ENCODE results near the gene ARHGAP33.

The ARHGAP33 gene

DNA sequence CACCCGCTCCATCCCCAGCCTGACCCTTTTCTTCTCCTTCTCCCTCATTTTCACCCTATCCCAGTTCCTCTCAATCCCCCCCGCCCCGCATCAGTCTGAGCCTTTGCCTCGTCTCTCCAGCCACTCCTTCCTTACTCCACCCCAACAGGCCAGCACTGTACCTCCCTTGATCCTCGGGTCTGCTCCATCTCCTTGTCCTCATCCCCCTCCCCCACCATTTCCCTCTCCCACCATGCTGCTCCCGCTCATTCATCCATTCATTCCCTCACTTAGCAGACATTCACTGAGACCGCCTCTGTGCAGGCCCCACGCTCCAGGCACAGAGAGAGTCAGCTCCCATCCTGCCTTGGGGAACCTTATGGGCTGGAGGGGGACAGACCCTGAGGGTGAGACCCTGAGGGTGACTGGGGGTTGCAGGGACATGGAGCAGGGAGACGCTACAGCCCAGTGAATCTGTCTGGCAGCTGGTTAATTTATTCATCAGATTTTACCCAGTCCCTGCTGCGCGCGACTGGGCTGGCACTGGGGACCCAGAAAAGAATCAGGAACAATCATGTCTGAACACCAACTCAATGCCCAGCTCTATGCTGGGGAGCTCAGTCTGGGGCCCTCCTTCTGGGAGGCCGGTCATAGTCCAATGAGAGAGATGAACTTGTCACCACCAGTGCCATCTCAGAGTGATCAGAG lies 881 bp downstream of the ARHGAP33 start:
- in situ Hi-C loops (cut with MboI; ENCODE audit: low sequenced_read_pairs): no loop called here

DNA sequence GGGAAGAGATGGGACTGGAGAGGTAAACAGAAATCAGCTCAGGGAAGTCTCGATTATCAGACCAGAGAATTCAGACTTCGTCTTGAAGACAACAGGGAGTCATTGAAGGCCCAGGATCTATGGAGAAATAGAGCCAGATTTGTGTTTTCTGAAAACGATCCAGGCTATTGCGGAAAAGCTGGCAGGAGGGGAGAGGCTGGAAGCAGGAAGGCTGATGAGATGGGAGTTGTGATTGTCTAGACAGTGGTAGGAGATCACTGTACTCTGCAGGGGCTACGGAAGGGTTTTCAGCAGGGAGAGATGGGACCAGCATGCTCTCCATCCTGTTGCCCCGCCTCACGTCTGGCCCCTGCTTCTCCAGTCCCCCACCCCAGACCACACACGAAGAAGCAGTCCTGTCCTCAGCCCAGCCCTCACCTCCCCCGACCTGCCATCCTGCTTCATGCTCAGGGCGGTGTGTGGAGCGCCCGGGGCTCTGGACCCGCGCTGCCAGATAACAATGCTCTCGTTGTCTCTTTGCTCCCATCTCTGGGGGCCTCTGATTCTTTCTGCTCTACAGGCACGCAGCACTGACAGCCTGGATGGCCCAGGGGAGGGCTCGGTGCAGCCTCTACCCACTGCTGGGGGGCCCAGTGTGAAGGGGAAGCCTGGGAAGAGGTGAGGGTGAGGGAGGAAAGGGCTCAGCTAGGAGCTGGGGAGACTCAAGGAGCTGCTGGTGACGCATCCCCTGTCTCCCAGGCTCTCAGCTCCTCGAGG lies 1.9 kb downstream of the ARHGAP33 start:
- in situ Hi-C loops (cut with MboI; ENCODE audit: low sequenced_read_pairs): no loop called here

DNA sequence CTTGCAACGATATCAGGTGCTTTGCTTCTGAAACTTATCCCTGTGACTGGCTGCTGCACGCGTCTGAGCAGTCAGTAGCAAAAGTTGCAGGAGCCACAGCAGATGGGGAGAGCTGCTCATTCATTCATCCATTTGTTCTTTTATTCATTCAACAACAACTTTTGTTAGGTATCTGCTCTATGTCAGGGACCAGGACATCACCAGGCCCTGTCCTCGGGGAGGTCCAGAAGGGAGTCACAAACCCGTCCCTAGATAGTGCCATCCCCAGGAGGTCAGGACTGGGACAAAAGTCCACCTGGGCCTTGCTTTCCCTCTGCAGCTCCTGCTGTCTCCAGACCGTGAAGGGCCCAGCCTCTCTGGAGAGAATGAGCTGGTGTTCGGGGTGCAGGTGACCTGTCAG lies 2.6 kb downstream of the ARHGAP33 start:
- in situ Hi-C loops (cut with MboI; ENCODE audit: low sequenced_read_pairs): no loop called here

DNA sequence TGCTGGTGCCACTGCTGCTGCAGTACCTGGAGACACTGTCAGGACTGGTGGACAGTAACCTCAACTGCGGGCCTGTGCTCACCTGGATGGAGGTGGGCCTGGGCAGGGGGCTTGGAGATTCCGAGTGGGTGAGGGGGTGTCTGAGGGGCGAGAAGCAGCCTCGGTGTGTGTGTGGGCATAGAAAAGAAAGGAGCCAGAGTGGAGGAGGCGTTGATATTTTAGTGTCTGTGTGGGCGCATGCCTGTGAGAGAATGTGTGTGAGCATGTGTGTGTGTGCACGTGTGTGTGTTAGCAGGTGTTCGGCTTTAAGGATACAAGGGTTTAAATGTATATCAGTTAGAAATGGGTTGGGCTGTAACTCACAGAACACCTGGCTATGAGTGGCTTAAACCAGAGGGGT lies 3.7 kb downstream of the ARHGAP33 start:
- in situ Hi-C loops (cut with MboI; ENCODE audit: low sequenced_read_pairs): no loop called here

DNA sequence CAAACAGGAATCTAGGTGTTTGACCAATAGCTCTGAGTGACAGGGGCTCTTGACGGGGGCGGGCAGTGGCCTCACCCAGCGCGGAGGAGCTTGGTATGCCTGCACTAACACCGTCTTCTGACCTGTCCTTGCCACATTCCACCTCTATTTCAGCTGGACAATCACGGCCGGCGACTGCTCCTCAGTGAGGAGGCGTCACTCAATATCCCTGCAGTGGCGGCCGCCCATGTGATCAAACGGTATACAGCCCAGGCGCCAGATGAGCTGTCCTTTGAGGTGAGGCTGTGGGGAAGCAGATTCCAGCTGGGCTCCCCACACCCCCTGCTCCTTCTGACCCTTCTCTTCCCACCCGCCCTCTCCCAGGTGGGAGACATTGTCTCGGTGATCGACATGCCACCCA lies 4.7 kb downstream of the ARHGAP33 start:
- in situ Hi-C loops (cut with MboI; ENCODE audit: low sequenced_read_pairs): no loop called here

DNA sequence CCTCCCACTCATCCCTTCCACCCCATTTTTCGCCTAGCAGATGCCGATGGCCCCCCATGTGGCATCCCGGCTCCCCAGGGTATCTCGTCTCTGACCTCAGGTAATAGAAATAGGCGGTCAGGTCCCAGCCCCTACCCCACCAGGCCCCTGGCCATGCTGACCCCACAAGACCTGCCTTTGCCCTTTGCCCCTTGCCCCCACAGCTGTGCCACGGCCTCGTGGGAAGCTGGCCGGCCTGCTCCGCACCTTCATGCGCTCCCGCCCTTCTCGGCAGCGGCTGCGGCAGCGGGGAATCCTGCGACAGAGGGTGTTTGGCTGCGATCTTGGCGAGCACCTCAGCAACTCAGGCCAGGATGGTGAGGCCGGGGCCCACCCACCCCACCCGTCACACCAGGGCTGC lies 5.4 kb downstream of the ARHGAP33 start:
- in situ Hi-C loops (cut with MboI; ENCODE audit: low sequenced_read_pairs): no loop called here

DNA sequence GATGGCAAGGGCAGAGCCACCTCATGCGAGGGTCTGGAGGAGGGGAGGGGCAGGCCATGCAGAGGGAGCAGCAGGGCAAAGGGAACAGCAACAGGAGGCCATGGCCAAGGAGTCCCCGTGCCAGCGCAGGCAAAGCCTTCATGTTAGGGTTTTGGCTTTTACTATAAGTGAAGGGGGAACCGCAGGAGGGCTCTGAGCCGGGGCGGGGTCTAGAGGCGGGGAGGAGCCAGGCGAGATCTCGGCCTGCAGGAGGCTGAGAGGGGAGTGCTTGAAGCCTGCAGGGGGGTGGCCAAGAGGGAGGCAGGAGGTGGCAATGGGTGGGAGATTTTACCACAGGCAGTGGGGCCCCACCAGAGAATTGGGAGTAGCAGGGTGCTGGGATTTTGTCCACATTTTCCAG lies 6.3 kb downstream of the ARHGAP33 start:
- in situ Hi-C loops (cut with MboI; ENCODE audit: low sequenced_read_pairs): no loop called here

DNA sequence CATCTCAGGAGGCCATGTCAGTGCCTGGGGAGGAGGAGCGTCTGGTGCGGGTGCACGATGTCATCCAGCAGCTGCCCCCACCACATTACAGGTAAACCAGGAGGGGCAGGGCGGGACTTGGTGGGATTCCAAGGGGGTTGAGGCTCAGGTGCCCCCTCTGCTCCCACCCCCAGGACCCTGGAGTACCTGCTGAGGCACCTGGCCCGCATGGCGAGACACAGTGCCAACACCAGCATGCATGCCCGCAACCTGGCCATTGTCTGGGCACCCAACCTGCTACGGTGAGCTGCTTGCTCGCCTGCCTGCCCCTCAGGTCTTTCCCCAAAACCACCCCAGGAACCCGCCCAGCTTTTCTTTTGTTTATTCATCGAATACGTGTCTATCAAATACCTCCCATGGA lies 7.2 kb downstream of the ARHGAP33 start:
- in situ Hi-C loops (cut with MboI; ENCODE audit: low sequenced_read_pairs): no loop called here

DNA sequence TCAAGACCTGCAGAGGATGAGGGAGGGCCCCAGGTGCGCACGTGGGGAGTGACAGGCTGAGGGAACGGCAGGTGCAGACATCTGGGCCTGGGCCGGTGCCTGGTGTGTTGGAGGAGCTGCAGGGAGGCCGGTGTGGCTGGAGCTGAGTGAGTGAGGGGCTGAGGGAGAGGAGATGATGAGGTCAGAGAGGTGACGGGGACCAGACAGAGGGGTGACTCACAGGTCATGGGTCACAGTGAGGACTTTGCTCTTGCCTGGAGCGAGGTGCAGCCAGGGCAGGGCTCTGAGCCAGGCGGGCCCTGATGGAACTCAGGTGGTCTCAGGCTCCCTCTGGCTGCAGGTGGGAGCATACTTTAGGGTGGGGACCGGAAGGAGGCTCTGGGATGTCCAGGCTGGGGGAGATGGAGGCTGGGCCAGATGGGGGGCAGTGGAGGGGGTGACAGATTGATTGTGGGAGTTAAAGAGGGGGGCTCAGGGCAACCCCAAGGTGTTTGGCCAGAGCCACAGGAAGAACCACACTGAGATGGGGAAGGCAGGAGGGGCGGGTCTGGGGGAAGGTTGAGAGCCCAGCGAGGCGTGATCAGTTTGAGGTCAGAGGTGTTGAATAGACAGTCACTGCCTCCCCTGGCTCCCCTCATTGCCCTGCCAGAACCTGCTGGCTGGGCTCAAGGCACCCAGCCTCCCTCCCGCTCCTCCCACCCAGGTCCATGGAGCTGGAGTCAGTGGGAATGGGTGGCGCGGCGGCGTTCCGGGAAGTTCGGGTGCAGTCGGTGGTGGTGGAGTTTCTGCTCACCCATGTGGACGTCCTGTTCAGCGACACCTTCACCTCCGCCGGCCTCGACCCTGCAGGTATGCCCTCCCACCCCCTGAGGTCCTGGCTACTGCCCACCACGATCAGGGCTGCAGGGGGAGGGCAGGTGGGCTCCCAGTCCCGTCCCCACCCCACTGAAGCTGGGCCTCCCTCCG lies 8.4 kb downstream of the ARHGAP33 start:
- in situ Hi-C loops (cut with MboI; ENCODE audit: low sequenced_read_pairs): no loop called here

DNA sequence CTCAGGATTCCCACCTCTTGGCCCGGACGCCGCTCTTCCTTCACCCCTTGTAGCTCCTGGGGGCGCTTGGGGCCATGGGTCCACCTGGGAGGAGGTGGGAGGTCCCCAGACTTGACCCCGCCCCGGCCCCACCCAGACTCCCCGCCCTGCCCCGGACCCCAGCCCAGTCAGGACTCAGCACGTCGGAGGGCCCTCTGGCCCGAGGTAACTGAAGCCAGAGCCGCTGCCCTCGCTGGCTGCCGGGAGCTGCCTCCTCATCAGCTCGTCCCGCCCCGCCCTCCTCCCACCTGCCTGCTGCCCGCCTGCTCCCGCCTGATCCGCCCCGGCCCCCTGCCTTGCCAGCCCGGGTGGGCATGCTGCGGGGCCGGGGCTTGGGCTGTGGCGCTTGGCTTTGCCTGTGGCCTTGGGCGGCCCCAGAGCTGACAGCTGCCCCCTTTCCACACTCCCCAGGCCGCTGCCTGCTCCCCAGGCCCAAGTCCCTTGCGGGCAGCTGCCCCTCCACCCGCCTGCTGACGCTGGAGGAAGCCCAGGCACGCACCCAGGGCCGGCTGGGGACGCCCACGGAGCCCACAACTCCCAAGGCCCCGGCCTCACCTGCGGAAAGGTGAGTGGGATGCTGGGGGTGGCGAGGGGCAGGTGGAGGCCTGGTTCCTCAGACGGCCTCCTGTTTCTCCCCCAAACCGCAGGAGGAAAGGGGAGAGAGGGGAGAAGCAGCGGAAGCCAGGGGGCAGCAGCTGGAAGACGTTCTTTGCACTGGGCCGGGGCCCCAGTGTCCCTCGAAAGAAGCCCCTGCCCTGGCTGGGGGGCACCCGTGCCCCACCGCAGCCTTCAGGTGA lies 9.4 kb downstream of the ARHGAP33 start:
- in situ Hi-C loops (cut with MboI; ENCODE audit: low sequenced_read_pairs): no loop called here

DNA sequence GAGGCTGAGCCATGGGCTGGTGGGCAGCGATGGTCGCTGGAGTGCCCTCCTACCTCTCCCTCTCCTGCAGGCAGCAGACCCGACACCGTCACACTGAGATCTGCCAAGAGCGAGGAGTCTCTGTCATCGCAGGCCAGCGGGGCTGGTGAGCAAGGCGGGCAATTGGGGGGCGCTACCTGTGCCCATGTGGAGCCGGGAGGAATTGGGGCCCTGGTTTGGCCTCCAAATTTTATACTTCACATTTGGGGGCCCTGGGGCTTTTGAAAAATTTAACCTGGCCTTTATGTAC lies 9.9 kb downstream of the ARHGAP33 start:
- in situ Hi-C loops (cut with MboI; ENCODE audit: low sequenced_read_pairs): no loop called here

DNA sequence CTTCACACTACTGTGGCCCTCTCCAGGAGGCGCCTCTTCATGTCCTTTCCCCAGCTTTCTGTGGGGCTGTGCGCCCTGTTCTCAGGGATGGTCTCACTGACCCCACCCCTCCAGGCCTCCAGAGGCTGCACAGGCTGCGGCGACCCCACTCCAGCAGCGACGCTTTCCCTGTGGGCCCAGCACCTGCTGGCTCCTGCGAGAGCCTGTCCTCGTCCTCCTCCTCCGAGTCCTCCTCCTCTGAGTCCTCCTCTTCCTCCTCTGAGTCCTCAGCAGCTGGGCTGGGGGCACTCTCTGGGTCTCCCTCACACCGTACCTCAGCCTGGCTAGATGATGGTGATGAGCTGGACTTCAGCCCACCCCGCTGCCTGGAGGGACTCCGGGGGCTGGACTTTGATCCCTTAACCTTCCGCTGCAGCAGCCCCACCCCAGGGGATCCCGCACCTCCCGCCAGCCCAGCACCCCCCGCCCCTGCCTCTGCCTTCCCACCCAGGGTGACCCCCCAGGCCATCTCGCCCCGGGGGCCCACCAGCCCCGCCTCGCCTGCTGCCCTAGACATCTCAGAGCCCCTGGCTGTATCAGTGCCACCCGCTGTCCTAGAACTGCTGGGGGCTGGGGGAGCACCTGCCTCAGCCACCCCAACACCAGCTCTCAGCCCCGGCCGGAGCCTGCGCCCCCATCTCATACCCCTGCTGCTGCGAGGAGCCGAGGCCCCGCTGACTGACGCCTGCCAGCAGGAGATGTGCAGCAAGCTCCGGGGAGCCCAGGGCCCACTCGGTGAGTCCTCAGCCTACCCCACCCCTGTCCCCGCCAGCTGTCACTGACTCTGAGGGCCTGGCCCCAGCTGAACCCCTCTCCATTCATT lies 11.2 kb downstream of the ARHGAP33 start:
- in situ Hi-C loops (cut with MboI; ENCODE audit: low sequenced_read_pairs): no loop called here

DNA sequence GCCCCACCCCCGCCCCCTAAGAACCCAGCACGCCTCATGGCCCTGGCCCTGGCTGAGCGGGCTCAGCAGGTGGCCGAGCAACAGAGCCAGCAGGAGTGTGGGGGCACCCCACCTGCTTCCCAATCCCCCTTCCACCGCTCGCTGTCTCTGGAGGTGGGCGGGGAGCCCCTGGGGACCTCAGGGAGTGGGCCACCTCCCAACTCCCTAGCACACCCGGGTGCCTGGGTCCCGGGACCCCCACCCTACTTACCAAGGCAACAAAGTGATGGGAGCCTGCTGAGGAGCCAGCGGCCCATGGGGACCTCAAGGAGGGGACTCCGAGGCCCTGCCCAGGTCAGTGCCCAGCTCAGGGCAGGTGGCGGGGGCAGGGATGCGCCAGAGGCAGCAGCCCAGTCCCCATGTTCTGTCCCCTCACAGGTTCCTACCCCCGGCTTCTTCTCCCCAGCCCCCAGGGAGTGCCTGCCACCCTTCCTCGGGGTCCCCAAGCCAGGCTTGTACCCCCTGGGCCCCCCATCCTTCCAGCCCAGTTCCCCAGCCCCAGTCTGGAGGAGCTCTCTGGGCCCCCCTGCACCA lies 11.9 kb downstream of the ARHGAP33 start:
- in situ Hi-C loops (cut with MboI; ENCODE audit: low sequenced_read_pairs): no loop called here

DNA sequence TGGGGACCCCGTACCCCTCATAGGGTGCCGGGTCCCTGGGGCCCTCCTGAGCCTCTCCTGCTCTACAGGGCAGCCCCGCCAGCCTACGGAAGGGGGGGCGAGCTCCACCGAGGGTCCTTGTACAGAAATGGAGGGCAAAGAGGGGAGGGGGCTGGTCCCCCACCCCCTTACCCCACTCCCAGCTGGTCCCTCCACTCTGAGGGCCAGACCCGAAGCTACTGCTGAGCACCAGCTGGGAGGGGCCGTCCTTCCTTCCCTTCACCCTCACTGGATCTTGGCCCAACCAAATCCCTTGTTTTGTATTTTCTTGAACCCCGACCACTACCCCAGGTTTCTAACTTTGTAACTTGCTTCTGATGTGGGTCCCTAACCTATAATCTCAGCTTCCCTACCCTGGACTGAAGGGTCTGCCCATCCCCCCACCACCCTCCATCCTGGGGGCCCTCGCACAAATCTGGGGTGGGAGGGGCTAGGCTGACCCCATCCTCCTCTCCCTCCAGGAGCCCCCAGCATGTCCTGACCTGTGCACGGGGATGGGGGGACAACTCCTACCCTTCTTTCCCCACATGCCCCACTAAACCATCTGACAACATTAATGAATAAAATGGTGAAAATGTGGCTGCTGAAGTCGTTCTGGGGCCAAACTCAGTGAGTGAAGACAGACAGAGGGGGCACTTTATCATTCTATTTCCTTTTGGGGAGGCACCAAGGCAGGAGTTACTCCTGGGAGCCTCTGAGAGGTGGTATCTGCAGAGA lies 13.0 kb downstream of the ARHGAP33 start:
- in situ Hi-C loops (cut with MboI; ENCODE audit: low sequenced_read_pairs): no loop called here

DNA sequence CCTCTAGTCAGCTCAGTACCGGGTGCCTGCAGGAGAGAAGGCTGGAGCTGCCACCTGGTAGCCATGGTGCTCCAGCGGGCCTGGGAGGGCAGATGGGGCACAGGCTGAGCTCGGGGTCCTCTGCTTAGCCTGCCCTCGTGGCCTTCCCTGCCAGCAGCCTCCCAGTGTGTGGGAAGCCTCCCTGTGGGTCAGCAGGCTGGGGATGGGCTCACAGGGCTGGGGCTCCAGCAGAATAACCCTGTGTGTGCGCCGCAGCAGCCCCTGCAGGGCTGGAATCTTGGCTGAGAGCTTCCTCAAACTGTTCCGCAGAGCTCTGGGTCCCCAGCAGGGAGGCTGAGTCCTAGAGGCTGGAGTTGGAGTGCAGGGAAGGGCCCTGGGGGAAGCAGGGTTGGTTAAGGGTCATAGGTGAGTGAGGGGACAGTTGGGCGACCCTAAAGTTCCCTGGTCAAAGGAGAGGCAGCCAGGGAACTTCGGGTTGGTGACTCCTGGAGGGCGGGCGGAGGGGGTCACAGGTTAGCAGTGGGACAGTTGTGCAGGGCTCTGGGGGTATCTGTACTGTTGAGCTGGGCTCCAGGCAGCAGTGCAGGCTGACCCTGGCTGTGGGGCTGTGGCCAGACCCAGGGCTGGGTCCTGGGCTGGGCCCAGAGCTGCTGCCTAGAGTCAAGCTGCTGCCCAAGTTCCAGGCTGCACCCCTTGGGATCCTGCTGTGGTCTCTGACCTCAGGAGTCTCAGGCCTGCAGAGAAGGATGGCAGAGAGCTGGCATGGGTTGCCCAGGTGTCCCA lies 14.0 kb downstream of the ARHGAP33 start:
- in situ Hi-C loops (cut with MboI; ENCODE audit: low sequenced_read_pairs): no loop called here

DNA sequence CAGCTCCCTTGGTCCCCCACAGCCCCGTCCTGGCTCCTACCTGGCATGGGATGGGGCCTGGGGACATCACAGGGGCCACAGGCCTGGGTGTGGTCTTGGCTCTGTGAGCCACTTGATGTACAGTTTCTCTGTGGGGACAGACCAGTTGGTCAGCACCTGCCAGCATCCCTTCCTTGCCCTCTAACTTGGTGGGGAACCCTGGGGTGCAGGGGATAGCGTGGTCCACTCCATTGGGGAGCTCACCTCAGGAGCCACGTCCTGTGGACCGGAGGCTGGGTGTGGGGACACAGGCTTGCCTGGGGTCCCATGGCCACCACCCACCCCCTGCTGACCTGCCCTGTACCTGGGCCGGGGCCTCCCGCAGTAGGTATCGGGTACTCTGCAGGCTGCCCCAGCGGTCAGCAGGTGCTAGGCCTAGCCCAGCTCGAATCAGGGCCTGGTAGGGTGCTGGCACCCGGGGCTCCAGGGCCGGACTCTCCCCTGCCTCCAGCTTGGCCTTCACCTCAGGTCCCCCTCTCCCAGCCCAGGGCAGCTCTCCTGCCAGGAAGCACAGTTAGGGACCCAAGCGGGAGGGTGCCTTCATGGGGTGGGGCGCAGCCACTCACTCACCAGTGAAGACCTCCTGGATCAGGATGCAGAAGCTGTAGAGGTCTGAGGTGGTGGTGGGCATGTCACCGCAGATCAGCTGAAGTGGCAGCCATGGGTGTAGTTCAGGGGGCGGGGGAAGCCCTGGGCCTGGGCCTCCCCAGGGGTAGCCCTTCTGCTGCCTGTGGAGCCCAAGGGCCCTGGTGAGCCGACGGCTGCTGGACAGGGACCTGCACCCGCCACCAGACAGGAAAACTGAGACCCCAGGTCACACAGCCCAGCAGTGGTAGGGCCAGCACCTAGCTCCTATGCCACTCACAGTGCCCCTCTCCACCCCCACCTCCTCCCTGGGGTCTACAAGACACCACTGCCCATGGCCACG lies 14.9 kb downstream of the ARHGAP33 start:
- in situ Hi-C loops (cut with MboI; ENCODE audit: low sequenced_read_pairs): no loop called here

Data from HL-60/S4 treated with phorbol 12-myristate 13-acetate at 8.2 ng/mL for 4 days and 3 days (cell line).